ENCODE results near the gene EXOSC2. TPM values are rescaled to one million over a fixed set of nuclear protein-coding genes. Genes with fewer than 3 reads are reported as not detected.

EXOSC2 gene
- polyA plus RNA-seq, 1 donor (not counting 4 experiments of a cell fraction or from before 2014, with no cell fraction given) = 37.5 TPM

GRCh38 chr9:130699047-130699446 is 5.5 kb downstream of the EXOSC2 start:
- no peak overlapping the region for H2AFZ ChIP-seq (ENCODE audit: control insufficient read depth, low read length)
- FAIRE-seq (no peak), DNase-seq (ENCODE audit: low read depth, low spot score) (no peak)
- H3K27ac ChIP-seq (ENCODE audit: control insufficient read depth, insufficient read depth, low read length) = no peak overlapping the region
- no peaks in the 10 kb centered on the region for H3K27me3 ChIP-seq (ENCODE audit: control insufficient read depth, extremely low read depth, insufficient read depth, low read length)
- H3K4me1 ChIP-seq (ENCODE audit: control insufficient read depth, extremely low read depth, insufficient read depth, low read length) = peaks cover 15% of the 10 kb centered on the region
- no peaks in the 10 kb centered on the region for H3K9me3 ChIP-seq (ENCODE audit: control insufficient read depth, low read depth, low read length)
- H3K4me2 ChIP-seq (ENCODE audit: control insufficient read depth, extremely low read depth, insufficient read depth, low read depth, low read length) = no peak overlapping the region
- no peak overlapping the region for H3K4me3 ChIP-seq (ENCODE audit: control insufficient read depth in 2 of 3, extremely low read depth in 1 of 3, insufficient read depth in 2 of 3, low read depth in 1 of 3, low read length in 3 of 3)
- dilution Hi-C loops (cut with MboI; ENCODE audit: extremely low pct_ligation_motif_present, low sequenced_read_pairs) = no loop called here
- H4K20me1 ChIP-seq (ENCODE audit: control insufficient read depth, extremely low read depth, insufficient read depth, low read length) = peaks cover 20% of the 10 kb centered on the region
- H3K79me2 ChIP-seq (ENCODE audit: control insufficient read depth, insufficient read depth, low read length) = peaks cover 43% of the 10 kb centered on the region
- no peak overlapping the region for H3K9ac ChIP-seq (ENCODE audit: control insufficient read depth, extremely low read depth, insufficient read depth, low read length)
- H3K9me1 ChIP-seq (ENCODE audit: control insufficient read depth, extremely low read depth, insufficient read depth, low read length) = peaks cover 3% of the 10 kb centered on the region
- peaks cover 28 to 53% of the 10 kb centered on the region in 2 experiments for H3K36me3 ChIP-seq (ENCODE audit: control insufficient read depth in 2 of 2, extremely low read depth in 1 of 2, insufficient read depth in 2 of 2, low read length in 2 of 2)
- TF ChIP-seq CTCF (optimal IDR thresholded peaks at IDR 0.05 in 1 of 3, IDR thresholded peaks at IDR 0.05 in 1 of 3, conservative IDR thresholded peaks at IDR 0.05 in 1 of 3; ENCODE audit: extremely low read depth in 1 of 3, insufficient read depth in 2 of 3, low read length in 3 of 3) (no peak), EZH2 (IDR thresholded peaks at IDR 0.05; ENCODE audit: low read length) (no peak)

GRCh38 chr9:130701059-130702022 is 7.8 kb downstream of the EXOSC2 start:
- dilution Hi-C loops (cut with MboI; ENCODE audit: extremely low pct_ligation_motif_present, low sequenced_read_pairs) = no loop called here
- Histone ChIP-seq H3K27ac (ENCODE audit: control insufficient read depth, insufficient read depth, low read length) (no peak overlapping the region), H3K9ac (ENCODE audit: control insufficient read depth, extremely low read depth, insufficient read depth, low read length) (no peak overlapping the region), H3K36me3 (ENCODE audit: control insufficient read depth in 2 of 2, extremely low read depth in 1 of 2, insufficient read depth in 2 of 2, low read length in 2 of 2) (peaks cover 31 to 49% of the 10 kb centered on the region in 2 experiments), H3K9me1 (ENCODE audit: control insufficient read depth, extremely low read depth, insufficient read depth, low read length) (peaks cover 3% of the 10 kb centered on the region), H3K4me3 (ENCODE audit: control insufficient read depth in 2 of 3, extremely low read depth in 1 of 3, insufficient read depth in 2 of 3, low read depth in 1 of 3, low read length in 3 of 3) (no peak overlapping the region), H3K4me1 (ENCODE audit: control insufficient read depth, extremely low read depth, insufficient read depth, low read length) (peaks cover 4% of the 10 kb centered on the region), H3K4me2 (ENCODE audit: control insufficient read depth, extremely low read depth, insufficient read depth, low read depth, low read length) (no peak overlapping the region), H3K27me3 (ENCODE audit: control insufficient read depth, extremely low read depth, insufficient read depth, low read length) (no peaks in the 10 kb centered on the region), H3K79me2 (ENCODE audit: control insufficient read depth, insufficient read depth, low read length) (peaks cover 23% of the 10 kb centered on the region), H4K20me1 (ENCODE audit: control insufficient read depth, extremely low read depth, insufficient read depth, low read length) (peaks cover 17% of the 10 kb centered on the region), H2AFZ (ENCODE audit: control insufficient read depth, low read length) (no peak overlapping the region), H3K9me3 (ENCODE audit: control insufficient read depth, low read depth, low read length) (no peaks in the 10 kb centered on the region)
- DNase-seq (ENCODE audit: low read depth, low spot score) (no peak), FAIRE-seq (peak; percentile 26)
- TF ChIP-seq EZH2 (IDR thresholded peaks at IDR 0.05; ENCODE audit: low read length) (no peak), CTCF (optimal IDR thresholded peaks at IDR 0.05 in 1 of 3, IDR thresholded peaks at IDR 0.05 in 1 of 3, conservative IDR thresholded peaks at IDR 0.05 in 1 of 3; ENCODE audit: extremely low read depth in 1 of 3, insufficient read depth in 2 of 3, low read length in 3 of 3) (peak; percentile 94 to 98 (median 98))

Data from keratinocyte (primary cell).